ENCODE data around the gene KIF2C.

Gene KIF2C

GRCh38 chr1:44806025-44806703 is 66.5 kb downstream of the KIF2C start:
- Histone ChIP-seq H3K27me3 (ENCODE audit: insufficient read depth, low read depth) (no peaks in the 10 kb centered on the region), H2AFZ (ENCODE audit: low read depth) (no peak overlapping the region), H3K4me2 (no peak overlapping the region), H3K79me2 (ENCODE audit: insufficient read depth, low read depth) (0 out of 2 replicates have a peak, but pooled peaks cover 4% of the 10 kb centered on the region), H3K9ac (no peak overlapping the region), H3K4me3 (IDR thresholded peaks at IDR 0.05; ENCODE audit: insufficient read depth, low read depth, low read length) (no peak overlapping the region), H3K27ac (peak overlapping the region; percentile 90), H4K20me1 (ENCODE audit: insufficient read depth) (no peaks in the 10 kb centered on the region), H3K4me1 (ENCODE audit: low read depth, poor library complexity, severe bottlenecking) (peaks cover 61% of the 10 kb centered on the region), H3K36me3 (ENCODE audit: insufficient read depth) (no peaks in the 10 kb centered on the region)
- TF ChIP-seq CTCF (conservative IDR thresholded peaks at IDR 0.05; ENCODE audit: low read depth, low read length), result no peak

GRCh38 chr1:44806704-44807363 is 67.2 kb downstream of the KIF2C start, which contains the start of gene DYNLT4:
Gene DYNLT4, minus strand, starts transcription at chr1:44807351. Its CDS starts 683 bp downstream, at chr1:44806668.
- H3K27ac ChIP-seq, result peak within 1 kb of the TSS; percentile 90

GRCh38 chr1:44807364-44808062 is 67.9 kb downstream of the KIF2C start:
- H3K4me2 ChIP-seq, result peak overlapping the region; percentile 56
- peaks cover 63% of the 10 kb centered on the region for H3K4me1 ChIP-seq (ENCODE audit: low read depth, poor library complexity, severe bottlenecking)
- H2AFZ ChIP-seq (ENCODE audit: low read depth), result no peak overlapping the region
- peak overlapping the region; percentile 16; the same call in 1 of the 2 replicates for H3K9ac ChIP-seq
- no peaks in the 10 kb centered on the region for H3K27me3 ChIP-seq (ENCODE audit: insufficient read depth, low read depth)
- no peak overlapping the region for H3K4me3 ChIP-seq (IDR thresholded peaks at IDR 0.05; ENCODE audit: insufficient read depth, low read depth, low read length)
- 0 out of 2 replicates have a peak, but pooled peaks cover 4% of the 10 kb centered on the region for H3K79me2 ChIP-seq (ENCODE audit: insufficient read depth, low read depth)
- TF ChIP-seq CTCF (conservative IDR thresholded peaks at IDR 0.05; ENCODE audit: low read depth, low read length), result no peak
- no peaks in the 10 kb centered on the region for H4K20me1 ChIP-seq (ENCODE audit: insufficient read depth)
- no peaks in the 10 kb centered on the region for H3K36me3 ChIP-seq (ENCODE audit: insufficient read depth)
- H3K27ac ChIP-seq, result peak overlapping the region; percentile 90

More at GRCh38 chr1:44806704-44807363, 67.2 kb downstream of the KIF2C start, which contains the start of gene DYNLT4:
- no peak for TF ChIP-seq CTCF (conservative IDR thresholded peaks at IDR 0.05; ENCODE audit: low read depth, low read length)
- H3K9ac ChIP-seq, result peak within 1 kb of the TSS; percentile 16; the same call in 1 of the 2 replicates
- H3K27me3 ChIP-seq (ENCODE audit: insufficient read depth, low read depth), result no peaks in the 10 kb centered on the region
- no peak within 1 kb of the TSS for H3K4me3 ChIP-seq (IDR thresholded peaks at IDR 0.05; ENCODE audit: insufficient read depth, low read depth, low read length)
- peak within 1 kb of the TSS; percentile 56 for H3K4me2 ChIP-seq
- 0 out of 2 replicates have a peak, but pooled peaks cover 4% of the 10 kb centered on the region for H3K79me2 ChIP-seq (ENCODE audit: insufficient read depth, low read depth)
- H3K36me3 ChIP-seq (ENCODE audit: insufficient read depth), result no peaks in the 10 kb centered on the region
- no peak within 1 kb of the TSS for H2AFZ ChIP-seq (ENCODE audit: low read depth)
- H3K4me1 ChIP-seq (ENCODE audit: low read depth, poor library complexity, severe bottlenecking), result peaks cover 64% of the 10 kb centered on the region
- H4K20me1 ChIP-seq (ENCODE audit: insufficient read depth), result no peaks in the 10 kb centered on the region

- Histone ChIP-seq H4K20me1 (ENCODE audit: insufficient read depth) (no peaks in the 10 kb centered on the region), H3K4me3 (IDR thresholded peaks at IDR 0.05; ENCODE audit: insufficient read depth, low read depth, low read length) (no peak within 1 kb of the TSS), H3K4me1 (ENCODE audit: low read depth, poor library complexity, severe bottlenecking) (peaks cover 63% of the 10 kb centered on the region), H3K9ac (peak within 1 kb of the TSS; percentile 40), H3K4me2 (peak within 1 kb of the TSS; percentile 56), H3K79me2 (ENCODE audit: insufficient read depth, low read depth) (no peaks in the 10 kb centered on the region), H2AFZ (ENCODE audit: low read depth) (peak within 1 kb of the TSS; percentile 21; the same call in 1 of the 2 replicates), H3K36me3 (ENCODE audit: insufficient read depth) (no peaks in the 10 kb centered on the region), H3K27me3 (ENCODE audit: insufficient read depth, low read depth) (no peaks in the 10 kb centered on the region), H3K27ac (peak within 1 kb of the TSS; percentile 90)
- no peak for TF ChIP-seq CTCF (conservative IDR thresholded peaks at IDR 0.05; ENCODE audit: low read depth, low read length)
These were observed 68.7 kb downstream of the KIF2C start, which contains the start of gene BTBD19 for GRCh38 chr1:44808063-44808937. Gene BTBD19, plus strand, starts transcription at chr1:44808523. Its CDS starts 298 bp downstream, at chr1:44808821.

All from KMS-11 (cell line).